SK-N-MC (cell line): ENCODE data around the gene KL.

ENCODE experiments used
- EZH2 ChIP-seq: fragments of 200-600 bp; sonication (generic); IDR thresholded peaks from one replicate; pipeline ENCODE4 v1.6.1; 2017; ENCODE audit warnings: antibody characterized with exemption
- FOXP2 ChIP-seq: optimal IDR thresholded peaks from 2 replicates; pipeline ENCODE3; 2011; ENCODE audit warnings: mild to moderate bottlenecking, moderate library complexity; ENCODE audit not compliant: insufficient read depth; ENCODE audit errors: extremely low read length, control extremely low read depth
- POLR2AphosphoS5 ChIP-seq: IDR thresholded peaks from 2 replicates; pipeline ENCODE4 v1.6.1; 2012; ENCODE audit warnings: mild to moderate bottlenecking, low read depth, low read length, borderline replicate concordance

DNA sequence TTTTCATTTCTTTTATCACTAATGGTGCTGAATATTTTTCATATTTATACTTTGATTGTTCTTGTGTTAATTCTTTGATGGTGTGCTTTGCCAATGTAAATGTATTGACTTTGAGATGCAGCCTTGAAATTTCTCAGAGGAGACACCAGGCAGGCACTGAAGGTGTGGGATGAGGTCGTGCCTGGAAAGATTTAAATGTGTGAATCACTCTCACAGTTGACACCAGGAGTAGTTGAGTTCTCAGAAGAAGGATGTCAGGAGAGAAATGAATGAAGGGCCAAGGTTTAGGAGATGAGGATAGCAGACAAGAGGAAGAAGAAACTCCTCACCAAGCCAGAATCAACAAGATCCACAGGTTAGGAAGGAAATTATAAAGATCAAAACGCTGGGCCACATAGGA, 10.1 kb upstream of the KL start:
- TF ChIP-seq EZH2 (no peak), POLR2AphosphoS5 (no peak), FOXP2 (no peak)
